Activated B cell treated with CpG ODN at 0.5 μM for 24 hours (primary cell): ENCODE measurements around the gene STH. TPM values are rescaled to one million over a fixed set of nuclear protein-coding genes. Genes with fewer than 3 reads are reported as not detected.

ENCODE experiments used
- ATAC-seq: fragments of 200-7000 bp; cut with Tn5 transposase; one replicate; pipeline ENCODE4 v1.10.0; 2021; ENCODE audit warnings: low read depth, mild to moderate bottlenecking, moderate library complexity
- CTCF ChIA-PET: fragments of 350-600 bp; sonication (Branson Sonifier 250); formaldehyde crosslinking; loops from one replicate; lab custom pipeline; 2021; ENCODE audit warnings: antibody characterized with exemption; lab: Charles Lee
- POLR2A ChIA-PET: fragments of 350-600 bp; sonication (Branson Sonifier 250); formaldehyde crosslinking; loops from one replicate; lab custom pipeline; 2021; ENCODE audit warnings: antibody characterized with exemption; lab: Charles Lee
- DNase-seq: peaks from one replicate; pipeline ENCODE4 v3.0.0; 2022
- H3K27ac Mint-ChIP-seq: one replicate; pipeline ENCODE4 v1.8.0; 2020; ENCODE audit warnings: mixed read lengths
- H3K27me3 Mint-ChIP-seq: one replicate; pipeline ENCODE4 v1.8.0; 2021; ENCODE audit warnings: mixed read lengths
- H3K36me3 Mint-ChIP-seq: one replicate; pipeline ENCODE4 v1.8.0; 2021; ENCODE audit warnings: low read depth, mixed read lengths
- H3K4me1 Mint-ChIP-seq: one replicate; pipeline ENCODE4 v1.8.0; 2021; ENCODE audit warnings: mixed read lengths
- H3K4me3 Mint-ChIP-seq: one replicate; pipeline ENCODE4 v1.8.0; 2020; ENCODE audit warnings: mild to moderate bottlenecking, mixed read lengths
- H3K9me3 Mint-ChIP-seq: one replicate; pipeline ENCODE4 v1.8.0; 2020; ENCODE audit warnings: mixed read lengths
- intact Hi-C: fragments of 100-400 bp; cut with micrococcal nuclease; formaldehyde crosslinking; loops from one replicate; pipeline ENCODE4 v1.15.1; 2024
- total RNA-seq: library from RNA; stranded (reverse); gene quantifications from 2 replicates; pipeline ENCODE4 v1.2.3, GENCODE V29; 2022
- TF ChIP-seq, protein P1 (sequence below): fragments of 200-600 bp; IDR thresholded peaks from one replicate; pipeline ENCODE4 v1.8.0; 2022; ENCODE audit warnings: antibody characterized with exemption, mild to moderate bottlenecking

The STH gene
- not detected in 2 replicates for total RNA-seq

- Mint-ChIP-seq H3K36me3 (no peaks in the 10 kb centered on the region), H3K27me3 (no peaks in the 10 kb centered on the region), H3K4me1 (peaks cover 2% of the 10 kb centered on the region), H3K9me3 (no peaks in the 10 kb centered on the region), H3K4me3 (no peak within 1 kb of the TSS), H3K27ac (no peak within 1 kb of the TSS)
- no peak for DNase-seq
- ChIA-PET CTCF (interaction anchor here (5.8 to 7.4 kb wide), 2 partner anchors 45 to 213 kb away, joined by 49 to 67 read pairs; no protein-coding TSS in a partner anchor), POLR2A (no interaction called here)
- TF ChIP-seq, protein P1, sequence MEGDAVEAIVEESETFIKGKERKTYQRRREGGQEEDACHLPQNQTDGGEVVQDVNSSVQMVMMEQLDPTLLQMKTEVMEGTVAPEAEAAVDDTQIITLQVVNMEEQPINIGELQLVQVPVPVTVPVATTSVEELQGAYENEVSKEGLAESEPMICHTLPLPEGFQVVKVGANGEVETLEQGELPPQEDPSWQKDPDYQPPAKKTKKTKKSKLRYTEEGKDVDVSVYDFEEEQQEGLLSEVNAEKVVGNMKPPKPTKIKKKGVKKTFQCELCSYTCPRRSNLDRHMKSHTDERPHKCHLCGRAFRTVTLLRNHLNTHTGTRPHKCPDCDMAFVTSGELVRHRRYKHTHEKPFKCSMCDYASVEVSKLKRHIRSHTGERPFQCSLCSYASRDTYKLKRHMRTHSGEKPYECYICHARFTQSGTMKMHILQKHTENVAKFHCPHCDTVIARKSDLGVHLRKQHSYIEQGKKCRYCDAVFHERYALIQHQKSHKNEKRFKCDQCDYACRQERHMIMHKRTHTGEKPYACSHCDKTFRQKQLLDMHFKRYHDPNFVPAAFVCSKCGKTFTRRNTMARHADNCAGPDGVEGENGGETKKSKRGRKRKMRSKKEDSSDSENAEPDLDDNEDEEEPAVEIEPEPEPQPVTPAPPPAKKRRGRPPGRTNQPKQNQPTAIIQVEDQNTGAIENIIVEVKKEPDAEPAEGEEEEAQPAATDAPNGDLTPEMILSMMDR, result no peak
- intact Hi-C loops, result no loop called here
- no peak for ATAC-seq
Measured at GRCh38 chr17:45998987-45999899, at the start of gene STH. TSS of gene STH (plus strand) at chr17:45999250. CDS start at chr17:45999280, 30 bp downstream.

DNA sequence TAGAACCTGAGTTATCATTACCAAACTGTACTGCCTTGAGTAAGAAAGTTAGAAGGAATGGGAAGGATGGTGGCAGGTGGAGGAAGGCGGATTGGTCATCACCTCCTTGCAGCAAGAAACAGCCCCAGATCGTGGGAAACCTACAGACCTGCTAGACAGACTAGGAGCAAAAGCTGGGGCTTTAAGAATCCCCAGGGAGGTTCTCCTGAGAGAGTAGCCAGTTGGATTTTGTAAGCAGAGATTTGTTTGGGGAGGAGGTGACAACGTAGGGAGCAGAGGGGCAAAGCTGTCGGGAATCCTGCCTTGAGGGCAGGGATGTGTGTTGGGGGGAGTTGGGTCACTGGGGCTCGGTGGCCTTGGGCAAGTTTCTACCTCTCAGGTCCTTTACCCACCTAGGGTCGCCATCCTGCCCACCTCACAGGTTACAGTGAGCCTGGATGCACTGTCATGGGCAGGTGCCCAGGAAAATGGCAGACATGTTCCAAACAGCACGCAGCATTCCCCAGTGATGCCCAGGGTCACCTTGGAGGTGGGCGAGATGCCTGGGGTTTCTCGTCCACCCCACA, 49.2 kb upstream of the STH start:
- no peak overlapping the region for H3K27ac Mint-ChIP-seq
- ATAC-seq (no peak), DNase-seq (no peak)
- CTCF ChIA-PET, result interaction anchor here (0.9 to 1.9 kb wide), 6 partner anchors 11 to 310 kb away, joined by 3 to 8 read pairs (median 4); no protein-coding TSS in a partner anchor
- H3K36me3 Mint-ChIP-seq, result no peaks in the 10 kb centered on the region
- no peak overlapping the region for H3K4me3 Mint-ChIP-seq
- intact Hi-C loops, result loop anchor here (2.0 kb wide), 1 partner anchor 25 kb away; no protein-coding TSS in a partner anchor
- no peaks in the 10 kb centered on the region for H3K9me3 Mint-ChIP-seq
- peaks cover 4% of the 10 kb centered on the region for H3K4me1 Mint-ChIP-seq
- TF ChIP-seq, protein P1, result no peak
- POLR2A ChIA-PET, result interaction anchor here (0.6 to 1.5 kb wide), 2 partner anchors 8 to 26 kb away, joined by 4 to 10 read pairs; no protein-coding TSS in a partner anchor
- peaks cover 35% of the 10 kb centered on the region for H3K27me3 Mint-ChIP-seq

GRCh38 chr17:45950888-45951287, 48.2 kb upstream of the STH start:
- H3K4me1 Mint-ChIP-seq, result peaks cover 4% of the 10 kb centered on the region
- ChIA-PET CTCF (no interaction called here), POLR2A (no interaction called here)
- intact Hi-C loops, result no loop called here
- H3K27me3 Mint-ChIP-seq, result peaks cover 31% of the 10 kb centered on the region
- H3K9me3 Mint-ChIP-seq, result no peaks in the 10 kb centered on the region
- no peaks in the 10 kb centered on the region for H3K36me3 Mint-ChIP-seq
- H3K4me3 Mint-ChIP-seq, result no peak overlapping the region
- TF ChIP-seq, protein P1, result no peak
- no peak overlapping the region for H3K27ac Mint-ChIP-seq
- DNase-seq (no peak), ATAC-seq (no peak)

GRCh38 chr17:45951403-45951802, 47.6 kb upstream of the STH start:
- H3K9me3 Mint-ChIP-seq, result no peaks in the 10 kb centered on the region
- intact Hi-C loops, result no loop called here
- DNase-seq, result no peak
- ChIA-PET POLR2A (no interaction called here), CTCF (no interaction called here)
- no peaks in the 10 kb centered on the region for H3K36me3 Mint-ChIP-seq
- TF ChIP-seq, protein P1, result no peak
- H3K27ac Mint-ChIP-seq, result no peak overlapping the region
- ATAC-seq, result no peak
- H3K27me3 Mint-ChIP-seq, result peaks cover 31% of the 10 kb centered on the region
- no peak overlapping the region for H3K4me3 Mint-ChIP-seq
- H3K4me1 Mint-ChIP-seq, result peaks cover 4% of the 10 kb centered on the region

DNA sequence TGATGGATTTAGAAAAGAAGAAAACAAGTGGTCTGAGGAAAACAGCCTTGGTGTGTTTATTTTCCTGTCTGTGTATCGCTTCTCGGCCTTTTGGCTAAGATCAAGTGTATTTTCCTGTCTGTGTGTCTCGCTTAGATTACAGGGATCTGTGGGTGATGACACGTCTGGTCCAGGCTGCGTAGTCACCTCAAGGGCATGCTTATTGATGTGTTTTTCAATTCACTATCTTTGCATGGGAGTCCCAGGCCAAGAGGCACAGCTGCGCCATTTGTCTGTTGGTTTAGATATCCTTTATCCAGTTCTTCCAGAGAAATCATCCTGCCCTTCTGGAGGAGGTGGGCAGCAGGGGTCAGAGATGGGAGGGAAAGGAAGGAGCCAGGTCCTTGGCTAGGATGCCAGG, 47.1 kb upstream of the STH start:
- DNase-seq (no peak), ATAC-seq (no peak)
- intact Hi-C loops, result no loop called here
- ChIA-PET CTCF (no interaction called here), POLR2A (no interaction called here)
- H3K4me3 Mint-ChIP-seq, result no peak overlapping the region
- no peaks in the 10 kb centered on the region for H3K36me3 Mint-ChIP-seq
- H3K9me3 Mint-ChIP-seq, result no peaks in the 10 kb centered on the region
- H3K27ac Mint-ChIP-seq, result no peak overlapping the region
- TF ChIP-seq, protein P1, result no peak
- H3K4me1 Mint-ChIP-seq, result peaks cover 4% of the 10 kb centered on the region
- H3K27me3 Mint-ChIP-seq, result peaks cover 31% of the 10 kb centered on the region
